Left ventricle myocardium inferior (tissue), 1 donor: ENCODE results near the gene ATP5ME. TPM values are rescaled to one million over a fixed set of nuclear protein-coding genes. Genes with fewer than 3 reads are reported as not detected.

Source experiments
- DNase-seq: peaks from one replicate; pipeline ENCODE4 v3.0.0-alpha.2; 2020
- H3K27ac ChIP-seq: fragments of 200-600 bp; replicated peaks from 2 replicates; pipeline ENCODE4 v1.8.0; 2021
- H3K27me3 ChIP-seq: fragments of 200-600 bp; 2 replicates; pipeline ENCODE4 v1.8.0; 2021; ENCODE audit warnings: low read depth
- H3K36me3 ChIP-seq: fragments of 200-600 bp; 2 replicates; pipeline ENCODE4 v1.8.0; 2021
- H3K4me1 ChIP-seq: fragments of 200-600 bp; 2 replicates; pipeline ENCODE4 v1.8.0; 2021
- H3K4me3 ChIP-seq: fragments of 200-600 bp; 2 replicates; pipeline ENCODE4 v1.8.0; 2021; ENCODE audit warnings: mild to moderate bottlenecking, moderate library complexity
- H3K9me3 ChIP-seq: fragments of 200-600 bp; replicated peaks from 2 replicates; pipeline ENCODE4 v1.8.0; 2021
- CTCF ChIP-seq: fragments of 200-600 bp; IDR thresholded peaks from 2 replicates; pipeline ENCODE4 v1.8.0; 2021; ENCODE audit warnings: antibody characterized with exemption, mild to moderate bottlenecking, borderline replicate concordance
- intact Hi-C: fragments of 100-400 bp; cut with micrococcal nuclease; formaldehyde crosslinking; loops from one replicate; pipeline ENCODE4 v1.11.0; 2022
- total RNA-seq: library from RNA; stranded (reverse); fragmentation: NEBNext Ultra II Directional; extraction: Animal tissue kit (Norgen Biotek cat#: 25700); gene quantifications from one replicate; pipeline ENCODE4 v1.2.1, GENCODE V29; 2021
- donor health status: DM: no; HTN: yes; CAD: no; lungs with severe emphysema.

The ATP5ME gene
- total RNA-seq, 1 donor from 2014 or later = 914 TPM

- H3K36me3 ChIP-seq = peaks cover 2% of the 10 kb centered on the region
- no peaks in the 10 kb centered on the region for H3K9me3 ChIP-seq
- H3K4me3 ChIP-seq = no peak overlapping the region
- H3K27me3 ChIP-seq = no peaks in the 10 kb centered on the region
- no peak overlapping the region for H3K27ac ChIP-seq
- no peak for TF ChIP-seq CTCF
- intact Hi-C loops = no loop called here
- H3K4me1 ChIP-seq = peaks cover 43% of the 10 kb centered on the region
- no peak for DNase-seq
Observed at GRCh38 chr4:720111-720860, 46.2 kb upstream of the ATP5ME start.

DNA sequence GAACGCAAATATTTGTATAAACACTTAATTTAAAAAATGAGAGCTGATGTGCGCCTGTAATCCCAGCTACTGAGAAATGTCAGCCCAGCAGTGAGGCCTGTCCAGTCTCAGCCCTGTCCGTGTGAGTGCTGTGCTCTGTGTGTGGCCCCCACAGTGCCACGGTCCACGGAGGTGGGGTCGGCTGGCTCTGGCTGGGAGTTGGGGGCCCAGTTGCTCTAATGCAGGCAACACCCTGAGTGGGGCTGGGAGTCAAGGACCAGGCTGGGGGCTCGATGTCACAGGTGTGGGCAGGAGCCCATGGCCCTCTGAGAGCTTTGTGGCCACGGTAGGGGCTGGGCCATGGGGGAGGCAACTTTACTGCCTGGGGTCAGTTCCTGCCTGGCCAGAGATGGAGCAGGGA lies 44.4 kb upstream of the ATP5ME start:
- no peak for DNase-seq
- intact Hi-C loops = no loop called here
- Histone ChIP-seq H3K9me3 (no peaks in the 10 kb centered on the region), H3K27ac (no peak overlapping the region), H3K27me3 (no peaks in the 10 kb centered on the region), H3K4me1 (peaks cover 40% of the 10 kb centered on the region), H3K36me3 (peaks cover 2% of the 10 kb centered on the region), H3K4me3 (no peak overlapping the region)
- no peak for TF ChIP-seq CTCF

DNA sequence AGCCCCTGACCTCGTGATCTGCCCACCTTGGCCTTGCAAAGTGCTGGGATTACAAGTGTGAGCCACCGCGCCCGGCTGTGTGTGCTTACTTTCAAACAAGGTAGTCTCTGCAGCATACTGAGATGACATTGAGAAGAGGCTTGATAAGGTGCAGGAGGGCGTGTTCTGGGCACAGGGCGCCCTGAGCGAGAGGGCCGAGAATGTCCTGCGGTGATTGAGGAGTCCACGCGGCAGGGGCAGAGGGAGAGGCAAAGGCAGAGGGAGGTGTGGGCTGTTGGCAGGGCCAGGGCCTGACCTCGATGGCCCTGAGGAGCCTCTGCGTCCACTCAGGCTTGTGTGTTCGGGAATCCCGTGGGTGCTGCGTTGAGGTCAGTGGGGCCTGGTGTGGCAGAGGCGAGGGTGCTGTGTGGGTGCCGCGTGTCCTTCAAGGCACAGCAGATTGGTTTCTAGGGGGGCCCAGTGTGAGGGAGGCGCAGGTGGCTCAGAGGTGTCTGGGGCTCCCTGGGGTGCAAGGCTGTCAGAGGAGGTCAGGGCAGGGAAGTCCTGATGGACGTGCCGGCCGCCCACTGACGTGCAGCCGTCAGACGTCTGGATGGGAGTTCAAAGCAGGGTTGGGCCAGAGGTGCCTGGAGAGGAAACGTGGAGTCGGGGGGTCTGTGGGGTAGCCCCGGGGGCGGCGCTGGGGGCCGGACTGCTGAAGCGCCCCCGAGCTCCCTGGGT lies 43.7 kb upstream of the ATP5ME start:
- DNase-seq = no peak
- H3K4me3 ChIP-seq = no peak overlapping the region
- intact Hi-C loops = no loop called here
- H3K27me3 ChIP-seq = no peaks in the 10 kb centered on the region
- H3K27ac ChIP-seq = no peak overlapping the region
- TF ChIP-seq CTCF = no peak
- no peaks in the 10 kb centered on the region for H3K9me3 ChIP-seq
- peaks cover 36% of the 10 kb centered on the region for H3K4me1 ChIP-seq
- no peaks in the 10 kb centered on the region for H3K36me3 ChIP-seq

GRCh38 chr4:714087-714486 lies 40.0 kb upstream of the ATP5ME start:
- Histone ChIP-seq H3K27me3 (no peaks in the 10 kb centered on the region), H3K27ac (no peak overlapping the region), H3K4me3 (no peak overlapping the region), H3K4me1 (peaks cover 30% of the 10 kb centered on the region), H3K36me3 (no peaks in the 10 kb centered on the region), H3K9me3 (no peaks in the 10 kb centered on the region)
- intact Hi-C loops = no loop called here
- no peak for DNase-seq
- TF ChIP-seq CTCF = no peak

DNA sequence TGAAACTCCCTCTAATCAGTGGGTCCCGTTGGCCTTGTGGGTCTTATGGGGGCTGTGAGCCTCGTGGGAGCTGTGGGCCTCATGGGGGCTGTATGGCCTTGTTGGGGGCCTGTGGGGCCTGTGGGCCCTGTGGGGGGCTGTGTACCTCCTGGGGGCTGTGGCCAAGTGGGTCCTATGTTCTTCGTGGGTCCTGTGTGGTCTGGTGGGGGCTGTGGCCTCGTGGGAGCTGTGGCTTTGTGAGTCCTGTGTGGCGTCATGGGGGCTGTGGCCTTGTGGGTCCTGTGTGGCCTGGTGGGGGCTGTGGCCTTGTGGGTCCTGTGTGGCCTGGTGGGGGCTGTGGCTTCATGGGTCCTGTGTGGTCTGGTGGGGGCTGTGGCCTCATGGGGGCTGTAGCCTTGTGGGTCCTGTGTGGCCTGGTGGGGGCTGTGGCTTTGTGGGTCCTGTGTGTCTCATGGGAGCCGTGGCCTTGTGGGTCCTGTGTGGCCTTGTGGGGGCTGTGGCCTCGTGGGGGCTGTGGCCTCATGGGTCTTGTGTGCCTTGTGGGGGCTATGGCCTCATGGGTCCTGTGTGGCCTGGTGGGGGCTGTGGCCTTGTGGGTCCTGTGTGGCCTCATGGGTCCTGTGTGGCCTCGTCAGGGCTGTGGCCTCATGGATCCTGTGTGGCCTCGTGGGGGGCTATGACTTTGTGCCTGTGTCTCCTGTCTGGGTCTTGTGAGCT lies 39.0 kb upstream of the ATP5ME start:
- Histone ChIP-seq H3K27me3 (no peaks in the 10 kb centered on the region), H3K4me1 (peaks cover 36% of the 10 kb centered on the region), H3K36me3 (no peaks in the 10 kb centered on the region), H3K4me3 (no peak overlapping the region), H3K9me3 (no peaks in the 10 kb centered on the region), H3K27ac (no peak overlapping the region)
- intact Hi-C loops = no loop called here
- no peak for DNase-seq
- TF ChIP-seq CTCF = no peak
